ENCODE results near the gene MYOM1. TPM values are rescaled to one million over a fixed set of nuclear protein-coding genes. Genes with fewer than 3 reads are reported as not detected.

MYOM1 gene
- total RNA-seq, 1 experiment from 2014 or later: 0.06 TPM

DNA sequence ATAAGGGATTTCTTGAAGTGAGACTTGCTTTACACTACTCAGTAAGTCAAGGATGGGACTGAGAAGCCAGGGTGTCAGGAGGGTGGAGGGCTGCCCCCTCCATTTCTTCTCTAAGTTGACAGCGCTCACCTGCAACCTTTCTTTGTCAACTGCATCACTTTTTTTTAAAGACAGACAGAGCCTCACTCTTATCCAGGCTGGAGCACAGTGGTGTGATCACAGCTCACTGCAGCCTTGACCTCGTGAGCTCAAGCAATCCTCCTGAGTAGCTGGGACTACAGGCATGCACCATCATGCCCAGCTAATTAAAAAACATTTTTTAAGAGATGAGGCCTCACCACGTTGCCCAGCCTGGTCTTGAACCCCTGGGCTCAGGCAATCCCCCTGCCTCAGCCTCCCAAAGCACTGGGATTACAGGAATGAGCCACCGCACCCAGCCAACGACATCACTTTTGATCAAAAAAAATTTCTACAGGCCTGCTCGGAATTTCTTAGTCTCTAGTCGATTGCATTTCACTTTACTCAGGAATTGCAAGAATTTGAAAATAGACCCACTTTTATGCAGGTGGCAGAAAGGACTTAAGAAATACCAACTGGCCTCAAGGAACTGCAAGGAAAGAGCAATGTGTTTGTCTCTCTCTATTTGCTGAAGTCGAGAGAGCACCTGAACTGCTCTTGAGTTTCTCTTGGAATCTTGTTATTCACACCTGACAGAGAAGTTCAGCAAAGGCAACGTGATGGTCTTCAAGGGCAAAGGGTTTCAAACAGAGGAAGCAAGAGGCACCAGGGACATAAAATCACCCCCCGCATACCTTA is 101.4 kb downstream of the MYOM1 start:
- no peak overlapping the region for H3K4me3 ChIP-seq
- no peaks in the 10 kb centered on the region for H3K36me3 ChIP-seq
- H3K27ac ChIP-seq: no peak overlapping the region
- H3K4me1 ChIP-seq: no peaks in the 10 kb centered on the region
- no peak for DNase-seq
- H3K27me3 ChIP-seq: no peaks in the 10 kb centered on the region; the same call in 1 of the 2 replicates
- no peaks in the 10 kb centered on the region for H3K9me3 ChIP-seq (replicated peaks)

DNA sequence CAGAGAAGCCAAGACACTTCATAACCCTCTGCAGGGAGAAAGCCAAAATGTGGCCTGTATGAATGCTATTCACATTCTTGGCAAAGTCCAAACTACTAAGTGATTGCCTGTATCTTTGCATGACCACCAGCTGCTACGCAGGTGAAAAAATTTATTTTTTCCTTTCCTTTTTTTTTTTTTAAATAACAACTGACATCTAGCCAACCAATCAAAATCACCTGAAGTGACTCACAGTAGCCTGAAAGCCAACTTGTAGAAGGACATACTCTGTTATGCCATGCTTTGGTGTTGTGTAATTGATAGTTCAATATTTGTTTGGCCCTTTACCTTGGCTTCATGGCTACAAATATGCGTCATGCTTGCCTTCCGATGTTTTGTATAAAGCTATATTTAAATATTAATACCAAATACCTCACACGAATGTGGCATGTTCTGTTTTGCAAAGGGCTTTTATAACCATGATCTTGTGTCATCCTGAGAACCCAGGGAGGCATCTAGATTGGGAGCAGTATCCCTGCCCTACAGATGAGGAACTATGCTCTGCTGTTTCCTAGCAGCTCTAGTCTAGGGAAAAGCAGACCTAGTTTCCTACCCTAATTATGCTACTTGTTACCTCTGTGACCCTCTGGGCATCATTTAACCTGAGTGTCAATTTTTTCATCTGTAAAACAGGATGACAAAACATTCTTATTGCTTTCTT is 102.1 kb downstream of the MYOM1 start:
- Histone ChIP-seq H3K27ac (no peak overlapping the region), H3K4me1 (no peaks in the 10 kb centered on the region), H3K36me3 (no peaks in the 10 kb centered on the region), H3K27me3 (no peaks in the 10 kb centered on the region; the same call in 1 of the 2 replicates), H3K9me3 (replicated peaks) (no peaks in the 10 kb centered on the region), H3K4me3 (no peak overlapping the region)
- DNase-seq: no peak

DNA sequence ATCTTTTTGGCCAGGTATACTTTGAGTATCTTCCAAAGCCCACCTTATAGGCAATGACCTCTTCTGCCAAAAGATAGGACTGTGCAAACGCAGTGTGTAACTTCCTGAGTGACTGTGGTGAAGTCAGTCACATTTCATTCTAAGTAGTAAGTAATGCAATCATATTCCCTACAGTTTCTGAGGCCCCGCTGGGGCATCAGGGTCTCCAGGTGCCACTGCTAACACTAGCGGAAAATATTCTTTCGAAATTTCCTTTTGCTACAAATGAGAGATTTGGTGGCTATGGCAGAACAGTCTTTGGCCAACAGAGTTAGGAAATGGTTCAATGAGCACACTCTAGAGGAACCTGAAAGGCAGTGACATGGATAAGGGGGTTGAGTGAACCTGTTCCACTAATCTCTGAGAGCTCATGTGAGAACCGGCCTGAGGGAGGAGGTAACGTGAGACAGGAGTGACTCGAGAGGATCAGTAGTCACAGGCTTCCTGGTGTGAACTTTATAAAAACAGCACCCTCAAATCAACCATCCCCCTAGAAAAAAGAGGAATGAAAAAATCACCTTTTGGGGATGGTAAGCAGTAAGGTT is 104.2 kb downstream of the MYOM1 start:
- no peak for DNase-seq
- Histone ChIP-seq H3K36me3 (no peaks in the 10 kb centered on the region), H3K9me3 (replicated peaks) (no peaks in the 10 kb centered on the region), H3K4me1 (0 out of 2 replicates have a peak, but pooled peaks cover 3% of the 10 kb centered on the region), H3K27me3 (no peaks in the 10 kb centered on the region), H3K27ac (no peak overlapping the region), H3K4me3 (no peak overlapping the region)

DNA sequence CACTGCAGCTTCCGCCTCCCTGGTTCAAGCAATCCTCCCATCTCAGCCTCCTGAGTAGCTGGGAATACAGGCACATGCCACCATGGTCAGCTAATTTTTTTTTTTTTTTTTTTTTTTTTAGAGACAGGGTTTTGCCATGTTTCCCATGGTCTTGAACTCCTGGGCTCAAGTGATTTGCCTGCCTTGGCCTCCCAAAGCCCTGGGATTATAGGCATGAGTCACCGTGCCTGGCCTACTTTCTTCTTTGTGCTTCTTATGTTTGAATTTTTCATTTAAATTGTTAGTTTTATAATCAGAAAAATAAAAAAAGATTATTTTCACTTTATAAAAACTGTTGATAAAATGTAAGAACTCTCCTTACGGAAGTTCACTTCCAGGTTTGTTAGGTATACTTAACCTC is 105.3 kb downstream of the MYOM1 start:
- no peaks in the 10 kb centered on the region for H3K9me3 ChIP-seq (replicated peaks)
- no peaks in the 10 kb centered on the region for H3K27me3 ChIP-seq
- no peaks in the 10 kb centered on the region for H3K36me3 ChIP-seq
- H3K4me1 ChIP-seq: 0 out of 2 replicates have a peak, but pooled peaks cover 3% of the 10 kb centered on the region
- DNase-seq: no peak
- no peak overlapping the region for H3K4me3 ChIP-seq
- H3K27ac ChIP-seq: no peak overlapping the region

DNA sequence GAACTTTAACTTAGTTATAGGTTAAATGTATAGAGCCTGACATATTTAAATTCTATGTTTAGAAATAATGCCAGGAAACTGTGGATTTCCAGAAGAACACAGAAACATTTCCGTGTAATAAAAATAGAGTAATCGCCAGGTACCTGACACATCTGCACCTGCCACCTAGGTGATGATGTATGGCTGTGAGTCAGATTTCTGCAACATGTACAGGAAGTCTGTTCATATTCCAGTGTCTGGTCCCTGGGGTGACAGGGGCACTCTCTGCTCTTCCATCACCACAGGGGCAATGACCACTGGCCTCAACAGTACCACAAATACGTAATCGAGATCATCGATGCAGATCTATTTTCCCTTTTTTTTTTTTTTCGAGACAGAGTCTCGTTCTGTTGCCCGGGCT is 105.7 kb downstream of the MYOM1 start:
- Histone ChIP-seq H3K36me3 (no peaks in the 10 kb centered on the region), H3K9me3 (replicated peaks) (no peaks in the 10 kb centered on the region), H3K27me3 (no peaks in the 10 kb centered on the region), H3K27ac (no peak overlapping the region), H3K4me3 (no peak overlapping the region), H3K4me1 (0 out of 2 replicates have a peak, but pooled peaks cover 3% of the 10 kb centered on the region)
- no peak for DNase-seq

DNA sequence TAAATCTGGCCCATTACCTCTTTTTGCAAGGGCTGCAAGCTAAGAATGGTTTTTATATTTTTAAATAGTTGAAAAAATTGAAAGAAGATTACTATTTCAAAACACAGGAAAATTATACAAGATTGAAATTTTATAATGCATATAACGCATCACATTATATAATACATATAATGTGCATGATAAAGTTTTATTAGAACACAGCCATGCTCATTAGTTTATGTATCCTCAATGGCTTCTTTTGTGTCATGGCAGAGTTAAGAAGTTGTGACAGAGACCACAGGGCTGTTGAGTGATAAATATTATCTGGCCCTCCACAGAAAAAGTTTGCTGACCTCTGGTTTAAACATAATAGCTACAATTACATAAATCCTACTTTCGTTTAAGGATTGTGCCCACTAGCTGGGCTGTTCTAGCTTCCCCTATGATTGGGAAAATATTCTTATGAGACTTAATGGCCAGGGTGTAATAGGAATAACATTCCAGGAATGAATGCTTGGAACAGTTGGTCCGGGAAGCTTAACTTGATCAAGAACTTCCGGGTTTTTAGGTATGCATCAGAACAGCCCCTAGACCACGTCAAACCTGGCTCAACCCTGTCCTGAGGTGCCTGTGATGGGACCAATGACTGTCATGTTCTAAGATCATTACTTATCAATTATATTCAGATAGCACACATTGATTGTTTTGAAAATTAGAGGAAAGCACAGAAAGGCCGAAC is 108.1 kb downstream of the MYOM1 start:
- H3K27ac ChIP-seq: no peak overlapping the region

DNA sequence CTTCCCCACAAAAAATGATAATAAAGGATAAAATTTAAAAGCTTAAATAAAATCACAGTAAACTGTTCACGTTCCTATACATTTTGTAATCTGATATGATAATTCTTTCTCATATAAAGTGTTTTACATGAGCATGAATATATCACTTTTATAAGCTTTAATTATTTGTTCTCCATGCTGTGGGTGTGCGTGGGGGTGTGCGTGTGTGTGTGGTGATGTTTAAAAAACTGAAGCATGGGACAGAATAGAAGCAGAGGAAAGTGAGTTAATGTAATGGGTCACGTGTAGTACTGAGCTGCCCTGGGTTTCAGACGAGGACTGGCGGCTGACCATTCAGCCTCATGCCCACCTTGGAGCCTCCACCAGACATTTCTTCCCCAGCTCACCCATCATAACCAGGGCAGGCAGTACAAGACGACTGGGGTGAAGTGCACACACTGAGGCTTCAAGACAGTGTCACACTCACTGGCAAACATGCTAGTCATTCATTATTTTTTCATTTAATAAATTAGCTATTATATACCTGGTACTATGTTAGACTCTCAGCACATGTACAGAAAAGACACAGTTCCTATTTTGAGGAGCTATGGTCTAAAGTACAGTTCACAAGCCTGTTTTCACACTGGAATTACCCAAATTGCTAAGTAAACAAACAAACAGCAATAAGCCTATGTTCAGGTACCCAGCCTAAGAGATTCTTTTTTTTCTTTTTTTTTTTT is 109.6 kb downstream of the MYOM1 start:
- Histone ChIP-seq H3K27ac (no peak overlapping the region), H3K9me3 (replicated peaks) (no peaks in the 10 kb centered on the region), H3K36me3 (no peaks in the 10 kb centered on the region), H3K27me3 (no peaks in the 10 kb centered on the region), H3K4me1 (0 out of 2 replicates have a peak, but pooled peaks cover 3% of the 10 kb centered on the region), H3K4me3 (no peak overlapping the region)
- DNase-seq: no peak

More for the DNA sequence above, 108.1 kb downstream of the MYOM1 start:
- H3K27me3 ChIP-seq: no peaks in the 10 kb centered on the region
- no peaks in the 10 kb centered on the region for H3K36me3 ChIP-seq
- H3K4me1 ChIP-seq: 0 out of 2 replicates have a peak, but pooled peaks cover 3% of the 10 kb centered on the region
- DNase-seq: peak in 1 of 2 experiments; percentile 11
- no peaks in the 10 kb centered on the region for H3K9me3 ChIP-seq (replicated peaks)
- no peak overlapping the region for H3K4me3 ChIP-seq

DNA sequence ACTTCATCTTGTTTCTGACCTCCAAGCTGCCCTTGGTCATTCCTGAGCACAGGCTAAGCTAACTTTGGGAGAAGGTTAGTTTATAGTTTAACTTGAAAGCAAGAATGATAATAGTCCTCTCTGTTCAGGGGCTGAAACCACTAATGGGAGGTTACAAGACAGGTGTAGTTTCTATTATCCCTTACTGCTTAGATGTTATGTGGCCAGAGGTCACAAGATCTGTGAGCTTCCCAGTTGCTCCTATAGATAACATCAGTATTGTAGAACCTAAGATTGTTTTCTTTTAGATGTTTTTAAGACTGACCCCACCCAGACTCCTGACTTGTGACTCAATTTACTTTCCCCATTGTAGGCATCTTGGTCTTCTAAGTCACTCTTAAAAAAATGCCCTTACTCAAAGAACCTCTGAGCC is 112.0 kb downstream of the MYOM1 start:
- Histone ChIP-seq H3K27me3 (no peaks in the 10 kb centered on the region), H3K4me3 (no peak overlapping the region)
- DNase-seq: no peak

DNA sequence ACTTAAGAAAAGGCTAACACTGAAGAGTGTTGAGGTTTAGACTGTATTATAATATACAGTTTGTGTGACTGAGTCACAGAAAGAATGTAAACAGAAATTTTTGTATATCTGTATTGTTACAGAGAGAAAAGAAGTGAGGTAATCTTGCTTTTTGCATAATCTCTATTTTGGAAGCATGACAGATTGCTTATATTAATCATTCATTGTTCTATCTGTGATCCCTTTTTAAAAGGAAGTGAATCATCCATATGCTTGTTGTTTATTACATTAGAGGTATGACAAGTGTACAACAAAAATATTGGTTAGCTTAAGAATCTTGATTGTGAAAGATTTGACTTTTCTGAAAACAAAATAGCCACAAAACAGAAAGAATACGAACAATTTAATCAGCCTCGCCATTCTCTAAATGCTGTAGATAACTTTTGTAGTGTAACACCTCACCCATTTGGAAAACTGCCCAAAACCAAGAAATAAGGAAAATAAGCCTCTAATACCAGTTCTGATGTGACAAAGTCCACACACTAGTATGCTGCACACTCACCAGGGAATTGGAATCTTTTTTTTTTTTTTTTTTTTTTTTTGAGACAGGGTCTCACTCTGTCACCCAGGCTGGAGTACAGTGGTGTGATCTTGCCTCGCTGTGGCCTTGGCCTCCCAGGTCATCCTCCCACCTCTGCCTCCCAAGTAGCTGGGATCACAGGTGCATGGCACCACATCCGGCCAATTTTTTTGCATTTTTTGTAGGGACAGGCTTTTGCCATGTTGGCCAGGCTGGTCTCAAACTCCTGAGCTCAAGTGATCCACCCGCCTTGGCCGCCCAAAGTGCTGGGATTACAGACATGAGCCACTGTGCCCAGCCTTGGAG is 115.3 kb downstream of the MYOM1 start:
- H3K27ac ChIP-seq: no peak overlapping the region
- H3K4me1 ChIP-seq: no peaks in the 10 kb centered on the region
- no peaks in the 10 kb centered on the region for H3K9me3 ChIP-seq (replicated peaks)
- no peaks in the 10 kb centered on the region for H3K36me3 ChIP-seq
- no peaks in the 10 kb centered on the region for H3K27me3 ChIP-seq
- DNase-seq: no peak
- H3K4me3 ChIP-seq: no peak overlapping the region

More for the DNA sequence above, 112.0 kb downstream of the MYOM1 start:
- Histone ChIP-seq H3K9me3 (replicated peaks) (no peaks in the 10 kb centered on the region), H3K36me3 (no peaks in the 10 kb centered on the region), H3K4me1 (0 out of 2 replicates have a peak, but pooled peaks cover 3% of the 10 kb centered on the region), H3K27ac (no peak overlapping the region)

DNA sequence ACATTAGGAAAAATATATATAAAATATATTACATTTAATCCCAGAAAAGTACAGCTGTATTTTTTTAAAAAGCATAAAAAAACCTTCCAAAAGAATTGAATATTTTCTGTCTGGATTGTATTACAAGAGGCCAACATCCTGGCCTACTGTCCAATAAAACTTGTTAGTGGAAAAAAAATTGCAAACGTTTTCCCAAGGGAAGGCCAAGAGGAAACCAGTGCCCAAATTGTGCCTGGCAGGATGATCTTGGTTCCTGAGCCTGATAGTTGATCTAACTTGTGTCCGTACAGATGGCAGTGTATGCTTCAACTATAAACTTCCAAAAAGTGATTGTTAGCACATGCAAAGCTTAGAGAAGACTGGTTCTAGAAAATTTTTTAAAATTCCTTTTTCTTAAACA is 116.2 kb downstream of the MYOM1 start:
- Histone ChIP-seq H3K9me3 (replicated peaks) (no peaks in the 10 kb centered on the region), H3K4me1 (no peaks in the 10 kb centered on the region), H3K4me3 (no peak overlapping the region), H3K27me3 (no peaks in the 10 kb centered on the region), H3K27ac (no peak overlapping the region), H3K36me3 (no peaks in the 10 kb centered on the region)
- no peak for DNase-seq

DNA sequence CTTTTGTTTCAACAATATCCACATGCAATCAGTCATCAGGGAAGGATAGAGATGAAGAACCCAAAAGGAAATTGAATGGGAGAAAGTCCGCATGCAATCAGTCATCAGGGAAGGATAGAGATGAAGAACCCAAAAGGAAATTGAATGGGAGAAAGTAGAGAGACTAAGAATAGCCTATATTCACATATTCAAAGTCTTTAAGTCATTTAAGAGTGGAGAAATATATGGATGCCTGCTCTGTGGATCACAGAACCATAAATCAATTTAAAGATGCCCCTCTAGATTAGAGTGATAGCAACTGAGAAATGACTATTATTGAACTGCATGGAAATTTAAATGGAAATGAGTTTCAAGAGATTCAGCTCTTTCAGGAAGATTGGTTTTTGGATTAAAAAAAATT is 116.8 kb downstream of the MYOM1 start:
- DNase-seq: no peak
- Histone ChIP-seq H3K4me1 (no peaks in the 10 kb centered on the region), H3K4me3 (no peak overlapping the region), H3K27ac (no peak overlapping the region), H3K27me3 (no peaks in the 10 kb centered on the region), H3K36me3 (no peaks in the 10 kb centered on the region), H3K9me3 (replicated peaks) (no peaks in the 10 kb centered on the region)

DNA sequence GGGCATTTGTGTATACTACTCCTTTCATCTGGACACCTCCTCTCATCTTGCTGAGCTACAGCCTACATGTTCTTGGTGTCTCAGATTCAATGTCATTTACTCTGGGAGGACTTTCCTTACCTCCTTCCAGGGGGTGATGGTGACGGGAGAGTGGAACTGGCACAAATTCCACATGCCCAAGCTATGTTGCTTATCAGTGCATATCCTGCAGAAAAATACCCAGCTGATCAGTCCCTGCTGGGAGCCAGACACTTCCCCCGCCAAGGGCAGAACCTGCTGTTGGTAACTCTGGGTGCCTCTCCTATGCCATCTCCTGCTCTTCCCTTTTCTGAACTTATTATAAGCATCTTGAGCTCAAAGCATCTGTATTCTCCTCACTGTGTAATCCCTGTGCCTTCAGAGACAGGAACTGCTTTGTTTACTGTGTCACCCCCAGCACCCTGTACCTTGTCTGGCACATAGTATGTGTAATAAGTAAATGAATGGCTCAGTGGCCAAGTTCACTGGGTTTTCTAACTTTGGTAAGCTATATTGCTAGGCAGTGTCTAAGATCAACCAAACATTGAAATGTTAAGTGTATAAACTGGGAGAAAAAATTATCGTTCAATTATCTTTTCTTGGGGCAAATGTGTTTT is 119.2 kb downstream of the MYOM1 start:
- no peaks in the 10 kb centered on the region for H3K27me3 ChIP-seq
- H3K4me3 ChIP-seq: no peak overlapping the region
- H3K9me3 ChIP-seq (replicated peaks): no peaks in the 10 kb centered on the region
- no peak for DNase-seq
- H3K27ac ChIP-seq: no peak overlapping the region
- H3K36me3 ChIP-seq: no peaks in the 10 kb centered on the region
- no peaks in the 10 kb centered on the region for H3K4me1 ChIP-seq

DNA sequence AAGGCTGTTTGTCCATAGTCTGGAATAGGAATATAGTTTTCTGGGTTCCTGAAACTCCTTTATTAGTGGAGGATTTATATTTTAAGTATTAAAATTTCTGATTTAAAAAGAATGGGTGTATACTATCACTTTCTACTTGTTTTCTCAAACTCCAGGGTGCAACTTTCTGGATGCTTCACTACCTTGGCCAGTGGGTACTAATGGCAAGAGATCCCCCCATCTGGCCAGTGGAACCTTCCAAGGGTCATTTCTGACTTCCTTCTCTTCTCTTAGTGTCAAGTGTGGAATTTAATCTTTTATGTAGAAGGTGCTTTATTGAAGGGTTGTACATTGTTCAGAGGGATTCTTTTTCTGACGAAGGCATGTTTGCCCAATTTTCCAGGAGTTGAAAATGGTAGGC is 120.4 kb downstream of the MYOM1 start:
- no peak for DNase-seq
- Histone ChIP-seq H3K36me3 (no peaks in the 10 kb centered on the region), H3K4me3 (no peak overlapping the region), H3K27me3 (no peaks in the 10 kb centered on the region), H3K4me1 (no peaks in the 10 kb centered on the region), H3K9me3 (replicated peaks) (no peaks in the 10 kb centered on the region), H3K27ac (no peak overlapping the region)
